Neural cell (in vitro differentiated cells): ENCODE results near the gene CFAP161. TPM values are rescaled to one million over a fixed set of nuclear protein-coding genes. Genes with fewer than 3 reads are reported as not detected.

Experiments
- H2AFZ ChIP-seq: fragments of 200-600, 300-800 bp; sonication (generic), shearing (Covaris generic); 2 replicates; pipeline ENCODE4 v1.6.0; 2014; ENCODE audit warnings: low read depth, mild to moderate bottlenecking, antibody characterized with exemption, low read length, moderate library complexity
- H3F3A ChIP-seq: fragments of 200-600 bp; shearing (Covaris generic); 2 replicates; pipeline ENCODE4 v1.6.1; 2016; ENCODE audit warnings: mild to moderate bottlenecking, moderate library complexity, mixed read lengths, antibody characterized with exemption, low read length; ENCODE audit not compliant: insufficient read depth, poor library complexity, severe bottlenecking
- H3K27ac ChIP-seq: fragments of 200-600, 300-800 bp; sonication (generic), shearing (Covaris generic); 2 replicates; pipeline ENCODE4 v1.5.1; 2014; ENCODE audit warnings: mild to moderate bottlenecking, low read length, moderate library complexity
- H3K27me3 ChIP-seq: fragments of 300-800, 200-600 bp; sonication (generic), shearing (Covaris generic); 2 replicates; pipeline ENCODE4 v1.6.0; 2014; ENCODE audit warnings: mild to moderate bottlenecking, low read depth, low read length, moderate library complexity; ENCODE audit not compliant: insufficient read depth
- H3K36me3 ChIP-seq: fragments of 300-800, 200-600 bp; sonication (generic), shearing (Covaris generic); 2 replicates; pipeline ENCODE4 v1.5.1; 2014; ENCODE audit warnings: mild to moderate bottlenecking, antibody characterized with exemption, low read length, moderate library complexity; ENCODE audit not compliant: insufficient read depth
- H3K4me2 ChIP-seq: fragments of 300-800, 200-600 bp; sonication (generic), shearing (Covaris generic); 2 replicates; pipeline ENCODE4 v1.6.0; 2014; ENCODE audit warnings: mild to moderate bottlenecking, low read length
- H3K4me3 ChIP-seq: fragments of 300-800, 200-600 bp; sonication (generic), shearing (Covaris generic); 2 replicates; pipeline ENCODE4 v1.5.1; 2014; ENCODE audit warnings: mild to moderate bottlenecking, low read length, moderate library complexity
- H3K79me2 ChIP-seq: fragments of 200-600 bp; shearing (Covaris generic); replicated peaks from 2 replicates; pipeline ENCODE4 v1.6.0; 2014; ENCODE audit warnings: mild to moderate bottlenecking, low read length, moderate library complexity; ENCODE audit not compliant: insufficient read depth
- H3K9ac ChIP-seq: fragments of 300-800, 200-600 bp; sonication (generic), shearing (Covaris generic); 2 replicates; pipeline ENCODE4 v1.6.1; 2016; ENCODE audit warnings: mild to moderate bottlenecking, low read length, mixed read lengths
- H3K9me2 ChIP-seq: fragments of 200-600 bp; shearing (Covaris generic); 2 replicates; pipeline ENCODE4 v1.6.1; 2016; ENCODE audit warnings: mild to moderate bottlenecking, low read length, mixed read lengths; ENCODE audit not compliant: insufficient read depth
- H3K9me3 ChIP-seq: fragments of 200-600, 300-800 bp; sonication (generic), shearing (Covaris generic); 2 replicates; pipeline ENCODE4 v1.6.1; 2016; ENCODE audit warnings: mild to moderate bottlenecking, mixed run types, low read length, moderate library complexity, mixed read lengths
- H4K20me1 ChIP-seq: fragments of 200-600 bp; shearing (Covaris generic); 2 replicates; pipeline ENCODE4 v1.6.1; 2016; ENCODE audit warnings: mild to moderate bottlenecking, mixed run types; ENCODE audit not compliant: insufficient read depth
- CTCF ChIP-seq: fragments of 450-650 bp; IDR thresholded peaks from 2 replicates; pipeline ENCODE4 v1.5.1; 2014; ENCODE audit warnings: antibody characterized with exemption, mild to moderate bottlenecking, moderate library complexity; ENCODE audit not compliant: poor library complexity, severe bottlenecking
- EZH2 ChIP-seq: fragments of 200-600, 300-800 bp; shearing (Covaris generic), sonication (generic); IDR thresholded peaks from 2 replicates; pipeline ENCODE4 v1.6.1; 2014; ENCODE audit warnings: antibody characterized with exemption, low read length, borderline replicate concordance, mild to moderate bottlenecking; ENCODE audit not compliant: insufficient read depth, poor library complexity, severe bottlenecking
- MXI1 ChIP-seq: fragments of 450-650 bp; conservative IDR thresholded peaks from 2 replicates; pipeline ENCODE4 v1.6.1; 2014; ENCODE audit warnings: antibody characterized with exemption, mild to moderate bottlenecking; ENCODE audit not compliant: poor library complexity, severe bottlenecking
- RAD21 ChIP-seq: fragments of 450-650 bp; conservative IDR thresholded peaks from 2 replicates; pipeline ENCODE4 v1.6.1; 2014; ENCODE audit warnings: antibody characterized with exemption, mild to moderate bottlenecking, moderate library complexity
- SMC3 ChIP-seq: fragments of 450-650 bp; conservative IDR thresholded peaks from 2 replicates; pipeline ENCODE4 v1.6.1; 2014; ENCODE audit warnings: antibody characterized with exemption, mild to moderate bottlenecking, moderate library complexity; ENCODE audit not compliant: poor library complexity
- TAF1 ChIP-seq: IDR thresholded peaks from 2 replicates; pipeline ENCODE4 v1.6.1; 2012; ENCODE audit warnings: low read depth
- polyA plus RNA-seq: library from polyadenylated mRNA; depleted of rRNA; stranded (reverse); fragments of >200 nt; gene quantifications from 2 replicates; pipeline ENCODE4 v1.2.3, GENCODE V29; 2014

The CFAP161 gene
- polyA plus RNA-seq, 1 donor from 2014 or later, result not detected

- H3F3A ChIP-seq, result no peaks in the 10 kb centered on the region
- TF ChIP-seq CTCF (peak; percentile 89), RAD21 (peak; percentile 87), SMC3 (peak; percentile 89), EZH2 (no peak)
- H3K27ac ChIP-seq, result no peak overlapping the region
- H3K36me3 ChIP-seq, result no peaks in the 10 kb centered on the region
- no peaks in the 10 kb centered on the region for H3K9me3 ChIP-seq
- no peak overlapping the region for H2AFZ ChIP-seq
- H3K79me2 ChIP-seq, result no peaks in the 10 kb centered on the region
- no peak overlapping the region for H3K4me2 ChIP-seq
- H3K9me2 ChIP-seq, result no peaks in the 10 kb centered on the region
- no peak overlapping the region for H3K4me3 ChIP-seq
- H4K20me1 ChIP-seq, result no peaks in the 10 kb centered on the region
- H3K27me3 ChIP-seq, result no peaks in the 10 kb centered on the region
- no peak overlapping the region for H3K9ac ChIP-seq
Observed at GRCh38 chr15:81106560-81106959, 27.5 kb upstream of the CFAP161 start.

- Histone ChIP-seq H3K9me3 (no peaks in the 10 kb centered on the region), H3K4me3 (no peak overlapping the region), H3K36me3 (no peaks in the 10 kb centered on the region), H3K79me2 (no peaks in the 10 kb centered on the region), H2AFZ (no peak overlapping the region), H3F3A (no peaks in the 10 kb centered on the region), H3K4me2 (no peak overlapping the region), H3K27ac (no peak overlapping the region), H3K9me2 (no peaks in the 10 kb centered on the region), H3K27me3 (no peaks in the 10 kb centered on the region), H3K9ac (no peak overlapping the region), H4K20me1 (no peaks in the 10 kb centered on the region)
- TF ChIP-seq CTCF (no peak), SMC3 (no peak), MXI1 (no peak), EZH2 (no peak)
Observed at GRCh38 chr15:81107889-81108288, 26.2 kb upstream of the CFAP161 start.

- H3K79me2 ChIP-seq, result no peaks in the 10 kb centered on the region
- no peaks in the 10 kb centered on the region for H3F3A ChIP-seq
- H3K36me3 ChIP-seq, result no peaks in the 10 kb centered on the region
- no peaks in the 10 kb centered on the region for H3K9me2 ChIP-seq
- H2AFZ ChIP-seq, result no peak overlapping the region
- no peak overlapping the region for H3K4me2 ChIP-seq
- TF ChIP-seq SMC3, result no peak
- TF ChIP-seq TAF1, result no peak
- no peak for TF ChIP-seq CTCF
- no peak overlapping the region for H3K4me3 ChIP-seq
- no peaks in the 10 kb centered on the region for H3K9me3 ChIP-seq
- no peak overlapping the region for H3K27ac ChIP-seq
- no peaks in the 10 kb centered on the region for H4K20me1 ChIP-seq
- H3K27me3 ChIP-seq, result no peaks in the 10 kb centered on the region
- H3K9ac ChIP-seq, result no peak overlapping the region
Observed at GRCh38 chr15:81108427-81108826, 25.6 kb upstream of the CFAP161 start.
